K562 (cell line): ENCODE data around the gene SPATA24. TPM values are rescaled to one million over a fixed set of nuclear protein-coding genes. Genes with fewer than 3 reads are reported as not detected.

ENCODE experiments used
- ARID4B ChIP-seq: sonication (generic); formaldehyde crosslinking; IDR thresholded peaks from 2 replicates; pipeline ENCODE4 v1.8.0; 2022; ENCODE audit warnings: mild to moderate bottlenecking, missing genetic modification reagents
- BRD9 ChIP-seq: fragments of 450-650 bp; IDR thresholded peaks from 2 replicates; pipeline ENCODE4 v1.6.1; 2018; ENCODE audit warnings: low read depth; ENCODE audit not compliant: partially characterized antibody
- FOSL1 ChIP-seq: fragments of 200-800 bp; sonication (Bioruptor generic); conservative IDR thresholded peaks from 2 replicates; pipeline ENCODE4 v1.6.1; 2016; ENCODE audit warnings: missing genetic modification characterization, missing compliant biosample characterization
- POLR2A ChIP-seq: fragments of 450-650 bp; conservative IDR thresholded peaks from 2 replicates; pipeline ENCODE4 v1.6.1; 2016
- TCF3 ChIP-seq: sonication (generic); formaldehyde crosslinking; IDR thresholded peaks from 2 replicates; pipeline ENCODE4 v1.4.0; 2020; ENCODE audit warnings: mild to moderate bottlenecking, missing genetic modification reagents
- polyA plus RNA-seq, 8 experiments: library from polyadenylated mRNA; depleted of rRNA in 4 of 8; stranded (reverse) in 5 of 8; unstranded in 3 of 8; fragments of >200 nt; fragmentation: Nextera tagmentation in 2 of 8; fragmentation: Illumina TruSeq in 1 of 8; extraction: Ambion mirVana in 2 of 8; extraction: Trizol in 1 of 8; gene quantifications; 2 replicates each; pipeline versions ENCODE4 v1.2.1 to v1.2.3, GENCODE V29; 2011 to 2014; ENCODE audit warnings: inconsistent platforms in 1 of 8, missing spikeins in 1 of 8
- total RNA-seq, 7 experiments: library from RNA; depleted of rRNA in 6 of 7; stranded (reverse); fragments of >200 nt in 6 of 7; fragmentation: Illumina TruSeq in 2 of 7; extraction: Trizol in 2 of 7; gene quantifications; 2 replicates each; pipeline versions ENCODE4 v1.2.1 to v1.2.3, GENCODE V29; 2011 to 2021; ENCODE audit warnings: low replicate concordance in 1 of 7

The SPATA24 gene
- total and polyA plus RNA-seq, 9 of the 15 experiments (the other 6 are each of a cell fraction or from before 2014, with no cell fraction given), result 4.1 to 12.6 (median 8.0) TPM

GRCh38 chr5:139403787-139404483 is at the start of gene SPATA24 (continued):
- peak; percentile 47; the same call in 1 of the 2 replicates for TF ChIP-seq ARID4B (CRISPR knock-in tag)
- peak; percentile 70 for TF ChIP-seq POLR2A
- peak; percentile 41 for TF ChIP-seq BRD9
- peak; percentile 32; the same call in 1 of the 2 replicates for TF ChIP-seq FOSL1
- TF ChIP-seq TCF3 (CRISPR knock-in tag), result 0 out of 2 replicates have a peak, but pooled peaks have one; percentile 2
